Measurements from ENCODE around the gene SPDYE2B.
"Not testable (repeated sequence)": the region's sequence is repeated elsewhere in the genome, so short reads cannot be mapped to it uniquely, and the experiment has no call there.

The SPDYE2B gene

DNA sequence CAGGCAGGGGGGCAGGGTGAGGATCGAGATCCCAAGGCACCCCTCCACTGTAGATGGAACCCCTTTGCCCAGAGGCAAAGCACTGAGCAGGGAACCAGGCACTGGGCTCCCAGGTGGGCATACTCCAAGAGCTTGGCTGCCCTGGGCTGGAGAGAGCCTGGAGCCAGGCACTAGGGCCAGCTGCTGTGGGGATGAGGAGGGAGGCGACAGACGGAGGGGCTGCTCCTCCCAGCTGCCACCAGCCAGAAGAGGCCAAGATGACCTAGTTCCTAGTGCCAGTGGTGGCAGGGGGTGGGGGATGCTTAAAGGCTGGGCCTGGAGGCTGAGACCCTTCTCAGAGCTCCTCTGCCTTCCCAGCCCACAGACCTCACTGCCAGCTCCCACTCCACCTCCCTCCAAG lies 35.2 kb upstream of the SPDYE2B start:
- not testable (repeated sequence) for H3K36me3 ChIP-seq (ENCODE audit: control insufficient read depth, insufficient read depth, low read length); H3K9ac ChIP-seq (ENCODE audit: low read depth, low read length); H3K4me1 ChIP-seq (ENCODE audit: control insufficient read depth, insufficient read depth, low read length); H3K27me3 ChIP-seq (ENCODE audit: control insufficient read depth, insufficient read depth, low read length); H3K9me3 ChIP-seq (ENCODE audit: control insufficient read depth, insufficient read depth, low read length); H3K4me3 ChIP-seq (ENCODE audit: low read depth, low read length); H3K27ac ChIP-seq (ENCODE audit: low read depth, low read length)

DNA sequence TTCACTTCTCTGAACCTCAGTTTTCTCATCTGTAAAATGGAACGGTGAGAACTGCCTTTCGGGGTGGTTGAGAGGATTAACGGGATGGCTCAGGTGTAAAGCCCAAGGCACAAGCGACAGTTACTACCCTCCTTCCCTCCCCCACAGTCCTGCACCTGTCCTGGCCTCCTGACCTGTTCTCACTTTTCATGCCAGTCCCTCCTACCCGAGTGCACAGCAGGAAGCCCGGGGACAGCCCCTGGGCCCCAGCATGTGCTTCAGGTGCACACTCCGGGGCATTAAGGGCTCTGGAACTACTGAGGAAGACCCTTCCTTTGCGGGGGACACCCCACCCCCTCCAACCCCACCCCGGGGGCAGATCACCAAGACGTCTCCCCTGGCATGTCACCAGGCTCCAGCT lies 34.2 kb upstream of the SPDYE2B start:
- not testable (repeated sequence) for H3K9me3 ChIP-seq (ENCODE audit: control insufficient read depth, insufficient read depth, low read length); H3K9ac ChIP-seq (ENCODE audit: low read depth, low read length); H3K4me3 ChIP-seq (ENCODE audit: low read depth, low read length); H3K27ac ChIP-seq (ENCODE audit: low read depth, low read length); H3K27me3 ChIP-seq (ENCODE audit: control insufficient read depth, insufficient read depth, low read length); H3K4me1 ChIP-seq (ENCODE audit: control insufficient read depth, insufficient read depth, low read length); H3K36me3 ChIP-seq (ENCODE audit: control insufficient read depth, insufficient read depth, low read length)

DNA sequence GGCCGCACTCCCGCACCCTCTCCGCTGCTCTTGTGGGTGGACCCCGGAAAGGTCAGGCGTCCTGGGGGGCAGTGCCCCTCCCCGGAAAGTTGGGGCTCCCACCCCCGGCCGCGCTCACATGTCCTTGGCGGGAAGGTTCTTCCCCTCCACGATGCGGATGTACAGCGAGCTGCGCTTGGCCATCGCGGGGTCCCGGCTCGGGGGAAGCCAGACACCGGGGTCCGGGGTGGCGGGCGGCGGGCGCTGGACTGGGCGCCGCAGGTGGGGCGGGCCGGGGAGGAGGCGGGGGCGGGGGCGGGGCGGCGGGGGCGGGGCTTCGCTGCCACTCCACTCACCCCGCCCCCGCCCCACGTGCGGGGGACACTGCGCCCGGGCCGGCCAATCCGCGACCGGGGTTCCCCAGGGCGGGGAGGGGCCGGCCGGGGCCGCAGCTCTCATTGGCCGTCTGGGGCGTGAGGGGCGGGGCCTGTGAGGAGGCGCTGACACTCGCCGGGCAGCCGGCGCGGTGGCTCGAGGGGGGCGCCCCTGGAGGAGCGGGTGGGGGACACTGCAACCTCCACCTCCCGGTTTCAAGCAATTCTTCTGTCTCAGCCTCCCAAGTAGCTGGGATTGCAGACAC lies 33.5 kb upstream of the SPDYE2B start, which contains the start of gene RASA4:
Gene RASA4, minus strand, starts transcription at position 250 of the 619 bp plus-strand sequence. Its CDS starts 67 bp downstream, at position 183.
- H3K27ac ChIP-seq (ENCODE audit: low read depth, low read length); H3K4me1 ChIP-seq (ENCODE audit: control insufficient read depth, insufficient read depth, low read length); H3K36me3 ChIP-seq (ENCODE audit: control insufficient read depth, insufficient read depth, low read length); H3K4me3 ChIP-seq (ENCODE audit: low read depth, low read length); H3K9ac ChIP-seq (ENCODE audit: low read depth, low read length); H3K9me3 ChIP-seq (ENCODE audit: control insufficient read depth, insufficient read depth, low read length); H3K27me3 ChIP-seq (ENCODE audit: control insufficient read depth, insufficient read depth, low read length): not testable (repeated sequence)

DNA sequence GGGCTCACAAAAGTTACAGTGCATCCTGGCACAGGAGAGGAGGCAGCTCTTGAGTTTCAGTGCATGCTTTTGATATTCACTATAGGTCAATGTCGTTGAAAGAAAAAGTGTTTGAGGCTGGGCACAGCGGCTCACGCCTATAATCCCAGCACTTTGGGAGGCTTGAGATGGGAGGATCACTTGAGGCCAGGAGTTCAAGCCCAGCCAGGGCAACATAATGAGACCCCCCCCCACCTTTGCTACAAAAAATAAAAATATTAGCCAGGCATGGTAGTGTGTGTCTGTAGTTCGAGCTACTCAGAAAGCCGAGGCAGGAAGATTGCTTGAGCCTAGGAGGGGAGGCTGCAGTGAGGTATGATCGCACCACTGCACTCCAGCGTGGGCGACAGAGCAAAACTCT lies 32.0 kb upstream of the SPDYE2B start:
- H3K4me3 ChIP-seq (ENCODE audit: low read depth, low read length); H3K27me3 ChIP-seq (ENCODE audit: control insufficient read depth, insufficient read depth, low read length); H3K9me3 ChIP-seq (ENCODE audit: control insufficient read depth, insufficient read depth, low read length): not testable (repeated sequence)

DNA sequence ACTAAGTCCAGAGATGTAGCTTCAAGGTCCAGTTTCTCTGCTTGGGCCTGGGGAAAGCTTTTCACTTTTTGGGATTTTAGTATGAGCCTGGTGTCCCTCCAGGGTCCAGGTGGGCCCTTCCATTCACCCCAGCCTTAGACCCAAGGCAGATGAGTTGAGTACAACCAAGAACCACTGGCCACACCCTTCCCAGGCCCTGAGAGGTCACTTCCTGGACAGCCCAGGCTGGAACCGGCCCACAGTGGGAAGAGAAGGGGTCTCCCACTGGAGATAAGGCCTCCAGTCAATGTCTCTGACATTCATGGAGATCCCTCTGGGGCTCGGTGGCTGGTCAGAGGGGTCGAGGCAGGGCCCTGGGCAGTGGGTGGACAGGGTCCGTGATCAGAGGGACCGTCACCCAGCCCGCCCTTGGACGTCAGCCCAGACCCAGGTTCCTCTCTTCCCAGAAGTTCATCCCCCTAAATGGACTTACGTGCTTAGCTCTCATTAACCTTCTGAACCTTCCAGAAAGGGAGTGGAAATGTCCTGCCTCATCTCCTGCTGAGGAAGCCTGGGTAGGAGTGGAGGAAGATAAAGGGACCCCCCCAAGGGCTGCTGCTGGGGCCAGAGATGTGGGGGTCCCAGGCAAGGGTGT lies 22.7 kb upstream of the SPDYE2B start:
- not testable (repeated sequence) for H3K4me3 ChIP-seq (ENCODE audit: low read depth, low read length); H3K4me1 ChIP-seq (ENCODE audit: control insufficient read depth, insufficient read depth, low read length); H3K9me3 ChIP-seq (ENCODE audit: control insufficient read depth, insufficient read depth, low read length); H3K27me3 ChIP-seq (ENCODE audit: control insufficient read depth, insufficient read depth, low read length); H3K9ac ChIP-seq (ENCODE audit: low read depth, low read length); H3K27ac ChIP-seq (ENCODE audit: low read depth, low read length); H3K36me3 ChIP-seq (ENCODE audit: control insufficient read depth, insufficient read depth, low read length)

More for the DNA sequence above, 32.0 kb upstream of the SPDYE2B start:
- H3K36me3 ChIP-seq (ENCODE audit: control insufficient read depth, insufficient read depth, low read length); H3K27ac ChIP-seq (ENCODE audit: low read depth, low read length); H3K9ac ChIP-seq (ENCODE audit: low read depth, low read length); H3K4me1 ChIP-seq (ENCODE audit: control insufficient read depth, insufficient read depth, low read length): not testable (repeated sequence)

DNA sequence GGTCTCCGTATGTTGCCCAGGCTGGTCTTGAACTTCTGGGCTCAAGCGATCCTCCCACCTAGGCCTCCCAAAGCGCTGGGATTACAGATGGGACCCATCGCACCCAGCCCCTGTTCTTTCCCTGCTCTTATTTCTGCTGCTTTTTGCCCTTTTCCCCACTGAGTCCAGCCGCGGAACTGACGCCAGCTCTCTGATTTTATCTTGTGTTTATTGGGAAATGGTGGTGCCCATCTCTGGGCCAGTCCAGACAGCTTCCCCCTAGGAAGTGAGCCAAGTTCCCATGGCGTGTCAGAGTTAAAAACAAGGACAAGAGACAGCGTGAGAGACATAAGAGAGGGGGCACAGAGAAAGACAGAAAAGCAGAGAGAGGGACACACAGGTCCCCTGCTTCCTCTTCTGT lies 19.5 kb upstream of the SPDYE2B start:
- not testable (repeated sequence) for H3K27ac ChIP-seq (ENCODE audit: low read depth, low read length); H3K36me3 ChIP-seq (ENCODE audit: control insufficient read depth, insufficient read depth, low read length); H3K9me3 ChIP-seq (ENCODE audit: control insufficient read depth, insufficient read depth, low read length); H3K4me3 ChIP-seq (ENCODE audit: low read depth, low read length); H3K9ac ChIP-seq (ENCODE audit: low read depth, low read length); H3K27me3 ChIP-seq (ENCODE audit: control insufficient read depth, insufficient read depth, low read length); H3K4me1 ChIP-seq (ENCODE audit: control insufficient read depth, insufficient read depth, low read length)

DNA sequence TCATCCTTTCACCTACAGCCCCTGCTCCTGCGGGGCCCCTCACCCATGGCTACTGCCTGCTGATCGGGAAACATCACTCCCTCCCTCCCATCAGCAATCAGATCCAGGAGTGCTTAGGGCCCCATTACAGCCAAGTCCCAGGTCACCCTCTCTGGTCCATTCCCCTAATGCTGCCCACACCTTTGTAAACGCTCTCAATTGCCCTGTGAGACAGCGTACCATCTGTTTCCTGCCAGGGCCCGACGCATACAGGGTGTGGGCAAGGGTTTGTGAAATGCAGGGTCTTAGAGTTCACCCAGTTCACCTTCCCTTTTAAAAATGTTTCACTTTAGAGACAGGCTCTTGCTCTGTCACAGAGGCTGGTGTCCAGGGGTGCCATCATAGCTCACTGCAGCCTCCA lies 15.8 kb upstream of the SPDYE2B start:
- not testable (repeated sequence) for H3K36me3 ChIP-seq (ENCODE audit: control insufficient read depth, insufficient read depth, low read length); H3K27me3 ChIP-seq (ENCODE audit: control insufficient read depth, insufficient read depth, low read length); H3K27ac ChIP-seq (ENCODE audit: low read depth, low read length); H3K4me3 ChIP-seq (ENCODE audit: low read depth, low read length); H3K4me1 ChIP-seq (ENCODE audit: control insufficient read depth, insufficient read depth, low read length); H3K9me3 ChIP-seq (ENCODE audit: control insufficient read depth, insufficient read depth, low read length); H3K9ac ChIP-seq (ENCODE audit: low read depth, low read length)

DNA sequence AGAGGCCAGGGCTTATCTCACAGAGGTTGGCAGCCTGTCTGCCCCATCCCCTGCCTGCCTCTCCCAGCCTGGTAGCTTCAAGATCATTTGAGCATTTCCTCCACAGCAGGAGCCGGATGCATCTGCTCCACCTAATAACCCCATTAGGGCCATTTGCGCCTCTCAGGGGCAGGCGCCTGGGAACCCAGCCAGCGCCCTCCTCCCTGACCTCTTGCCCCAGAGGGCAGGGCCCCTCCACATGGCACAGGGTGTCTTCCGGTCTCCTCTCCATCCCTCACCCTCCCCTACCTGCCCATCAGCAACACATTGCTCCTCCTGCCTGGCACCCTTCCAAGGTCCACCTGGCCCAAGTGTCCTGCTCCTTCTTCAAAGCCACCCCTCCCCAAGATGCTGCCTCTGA lies 14.8 kb upstream of the SPDYE2B start:
- not testable (repeated sequence) for H3K4me1 ChIP-seq (ENCODE audit: control insufficient read depth, insufficient read depth, low read length); H3K27me3 ChIP-seq (ENCODE audit: control insufficient read depth, insufficient read depth, low read length); H3K36me3 ChIP-seq (ENCODE audit: control insufficient read depth, insufficient read depth, low read length); H3K27ac ChIP-seq (ENCODE audit: low read depth, low read length); H3K9me3 ChIP-seq (ENCODE audit: control insufficient read depth, insufficient read depth, low read length); H3K4me3 ChIP-seq (ENCODE audit: low read depth, low read length); H3K9ac ChIP-seq (ENCODE audit: low read depth, low read length)

DNA sequence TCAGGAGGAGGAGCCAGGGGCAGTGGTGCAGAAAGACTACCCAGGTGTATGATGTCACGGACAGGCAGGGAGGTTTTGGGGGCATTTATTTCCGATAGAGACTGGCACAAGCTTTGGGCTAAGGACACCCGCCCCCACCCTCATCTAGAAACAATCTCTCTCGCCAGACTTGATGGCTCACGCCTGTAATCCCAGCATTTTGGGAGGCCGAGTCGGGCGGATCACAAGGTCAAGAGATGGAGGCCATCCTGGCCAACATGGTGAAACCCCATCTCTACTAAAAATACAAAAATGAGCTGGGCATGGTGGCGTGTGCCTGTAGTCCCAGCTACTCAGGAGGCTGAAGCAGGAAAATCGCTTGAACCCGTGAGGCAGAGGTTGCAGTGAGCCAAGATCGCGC lies 13.2 kb upstream of the SPDYE2B start:
- not testable (repeated sequence) for H3K9ac ChIP-seq (ENCODE audit: low read depth, low read length); H3K4me3 ChIP-seq (ENCODE audit: low read depth, low read length); H3K27me3 ChIP-seq (ENCODE audit: control insufficient read depth, insufficient read depth, low read length); H3K27ac ChIP-seq (ENCODE audit: low read depth, low read length); H3K36me3 ChIP-seq (ENCODE audit: control insufficient read depth, insufficient read depth, low read length); H3K9me3 ChIP-seq (ENCODE audit: control insufficient read depth, insufficient read depth, low read length); H3K4me1 ChIP-seq (ENCODE audit: control insufficient read depth, insufficient read depth, low read length)

DNA sequence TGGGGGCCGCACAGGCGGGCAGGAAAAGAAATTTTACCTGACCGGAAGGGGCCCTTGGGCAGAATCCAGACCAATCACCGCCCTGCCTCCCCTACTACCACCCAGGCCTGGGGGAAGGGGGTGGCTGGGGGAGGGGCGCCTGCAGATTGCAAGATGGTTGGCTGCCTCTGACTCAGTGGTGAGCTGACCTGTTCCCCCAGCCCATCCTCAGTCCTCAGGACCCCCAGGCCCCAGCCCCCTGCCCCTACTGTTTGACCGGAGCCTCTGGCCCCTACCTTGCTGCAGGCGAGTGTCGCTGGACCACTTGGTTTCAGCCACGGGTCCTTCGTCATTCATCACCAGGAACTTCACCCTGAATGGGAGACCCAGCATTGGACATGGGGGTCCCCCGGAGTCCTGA lies 11.3 kb upstream of the SPDYE2B start:
- not testable (repeated sequence) for H3K9me3 ChIP-seq (ENCODE audit: control insufficient read depth, insufficient read depth, low read length); H3K27ac ChIP-seq (ENCODE audit: low read depth, low read length); H3K27me3 ChIP-seq (ENCODE audit: control insufficient read depth, insufficient read depth, low read length); H3K4me1 ChIP-seq (ENCODE audit: control insufficient read depth, insufficient read depth, low read length); H3K9ac ChIP-seq (ENCODE audit: low read depth, low read length); H3K4me3 ChIP-seq (ENCODE audit: low read depth, low read length); H3K36me3 ChIP-seq (ENCODE audit: control insufficient read depth, insufficient read depth, low read length)

DNA sequence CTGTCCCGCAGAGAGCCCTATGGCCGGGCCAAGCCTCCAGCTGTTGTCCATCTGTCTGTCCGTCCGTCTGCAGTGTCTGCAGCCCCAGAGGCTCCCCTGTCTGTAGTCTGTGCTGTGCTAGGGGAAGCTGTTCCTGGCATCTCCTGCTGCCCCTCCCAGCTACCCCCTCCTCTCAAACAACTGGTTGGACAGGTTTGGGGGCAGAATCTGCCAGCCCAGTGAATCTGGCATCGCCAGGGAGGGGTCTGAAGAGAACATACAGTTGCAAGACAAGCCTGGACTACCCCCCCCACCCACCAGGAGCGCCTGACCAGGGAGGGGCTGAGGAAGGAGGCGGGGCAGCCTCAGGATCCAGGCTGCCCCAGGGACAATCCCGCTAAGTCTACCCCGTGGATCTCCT lies 7.4 kb upstream of the SPDYE2B start, which contains the start of gene UPK3BL1:
Gene UPK3BL1, minus strand, starts transcription at position 101 of the 400 bp plus-strand sequence. Its CDS starts 50 bp downstream, at position 51.
- H3K9ac ChIP-seq (ENCODE audit: low read depth, low read length); H3K36me3 ChIP-seq (ENCODE audit: control insufficient read depth, insufficient read depth, low read length); H3K27ac ChIP-seq (ENCODE audit: low read depth, low read length); H3K4me3 ChIP-seq (ENCODE audit: low read depth, low read length); H3K9me3 ChIP-seq (ENCODE audit: control insufficient read depth, insufficient read depth, low read length); H3K27me3 ChIP-seq (ENCODE audit: control insufficient read depth, insufficient read depth, low read length); H3K4me1 ChIP-seq (ENCODE audit: control insufficient read depth, insufficient read depth, low read length): not testable (repeated sequence)
